GM18520 (cell line): ENCODE results near the gene NLRC5.

Experiments used
- ATAC-seq: cut with Tn5 transposase; IDR thresholded peaks from one replicate; pipeline ENCODE4 v1.9.1; 2021; ENCODE audit not compliant: unreplicated experiment

The NLRC5 gene

DNA sequence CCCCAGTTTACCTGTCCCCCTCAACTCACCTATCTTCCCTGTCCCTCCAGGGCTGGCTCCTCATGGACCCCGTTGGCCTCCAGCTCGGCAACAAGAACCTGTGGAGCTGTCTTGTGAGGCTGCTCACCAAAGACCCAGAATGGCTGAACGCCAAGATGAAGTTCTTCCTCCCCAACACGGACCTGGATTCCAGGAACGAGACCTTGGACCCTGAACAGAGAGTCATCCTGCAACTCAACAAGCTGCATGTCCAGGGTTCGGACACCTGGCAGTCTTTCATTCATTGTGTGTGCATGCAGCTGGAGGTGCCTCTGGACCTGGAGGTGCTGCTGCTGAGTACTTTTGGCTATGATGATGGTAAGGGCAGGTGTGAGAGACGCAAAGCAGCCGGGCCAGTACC is 31.3 kb downstream of the NLRC5 start:
- no peak for ATAC-seq

DNA sequence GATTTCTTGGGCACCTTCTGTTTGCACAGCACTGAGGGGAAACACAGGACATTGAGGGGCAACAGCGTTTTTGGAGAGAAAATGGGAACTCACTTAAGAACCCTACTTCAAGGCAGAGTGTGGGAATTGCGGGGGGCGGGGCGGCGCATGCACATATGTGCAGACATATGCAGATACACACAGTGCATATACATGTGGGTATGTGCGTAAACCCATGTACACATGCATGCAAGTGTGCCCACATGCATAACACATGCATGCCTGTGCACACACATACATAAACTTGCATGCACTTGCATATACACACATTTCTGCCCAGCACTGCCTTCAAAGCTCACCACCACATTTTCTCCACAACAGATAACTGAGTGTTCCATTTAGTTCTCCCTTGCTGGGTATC is 32.4 kb downstream of the NLRC5 start:
- no peak for ATAC-seq

DNA sequence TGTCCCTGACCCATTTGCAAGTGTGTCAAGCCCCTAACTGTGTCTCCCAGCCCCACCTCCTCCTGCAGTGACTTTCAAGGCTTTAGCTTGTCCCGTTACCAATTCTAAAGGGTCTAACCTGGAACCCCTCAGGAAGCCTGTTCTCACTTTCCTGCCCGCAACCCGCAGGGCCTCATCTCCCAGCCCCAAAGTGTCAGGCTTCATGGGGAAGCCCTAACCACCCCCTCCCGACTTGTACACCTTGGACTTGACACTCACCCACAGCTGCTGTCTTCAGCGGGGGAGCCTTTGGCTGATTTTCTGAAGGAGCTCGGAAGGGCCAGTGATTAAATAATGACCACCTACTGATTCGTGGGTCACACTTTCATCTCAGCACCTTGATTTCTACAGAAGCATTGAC is 33.1 kb downstream of the NLRC5 start:
- no peak for ATAC-seq

DNA sequence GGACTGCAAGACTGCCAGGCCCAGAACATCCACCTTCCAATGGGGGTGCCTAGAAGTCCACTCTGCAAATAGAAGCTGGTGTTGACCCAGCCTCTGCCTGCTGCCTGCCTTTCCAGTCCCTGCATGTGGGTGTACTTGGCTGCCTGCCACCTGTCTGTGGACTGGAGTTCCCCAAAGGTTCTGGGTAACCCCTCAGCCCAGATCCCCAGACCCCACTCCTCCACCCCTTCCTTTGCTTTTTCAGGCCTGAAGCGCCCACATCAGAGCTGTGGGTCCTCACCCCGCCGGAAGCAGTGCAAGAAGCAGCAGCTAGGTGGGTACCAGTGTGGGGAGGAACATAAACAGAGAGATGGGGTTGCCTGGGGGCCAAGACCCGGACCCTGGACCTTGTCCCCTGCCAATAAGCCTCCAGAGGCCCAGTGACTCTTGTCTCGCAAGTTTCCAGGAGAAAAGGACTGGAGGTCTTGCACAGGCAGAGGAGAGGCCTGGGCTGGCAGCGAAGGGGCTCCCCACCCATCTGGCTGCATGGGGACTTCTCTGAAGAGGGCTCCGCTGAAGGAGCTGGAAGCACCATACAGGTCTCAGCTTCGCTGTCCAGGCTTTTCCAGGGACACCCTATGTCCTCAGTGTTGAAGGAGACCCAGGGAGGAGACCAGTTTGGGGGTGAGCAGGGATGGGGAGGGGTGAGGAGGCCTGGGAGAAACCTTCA is 34.3 kb downstream of the NLRC5 start:
- ATAC-seq, result no peak

DNA sequence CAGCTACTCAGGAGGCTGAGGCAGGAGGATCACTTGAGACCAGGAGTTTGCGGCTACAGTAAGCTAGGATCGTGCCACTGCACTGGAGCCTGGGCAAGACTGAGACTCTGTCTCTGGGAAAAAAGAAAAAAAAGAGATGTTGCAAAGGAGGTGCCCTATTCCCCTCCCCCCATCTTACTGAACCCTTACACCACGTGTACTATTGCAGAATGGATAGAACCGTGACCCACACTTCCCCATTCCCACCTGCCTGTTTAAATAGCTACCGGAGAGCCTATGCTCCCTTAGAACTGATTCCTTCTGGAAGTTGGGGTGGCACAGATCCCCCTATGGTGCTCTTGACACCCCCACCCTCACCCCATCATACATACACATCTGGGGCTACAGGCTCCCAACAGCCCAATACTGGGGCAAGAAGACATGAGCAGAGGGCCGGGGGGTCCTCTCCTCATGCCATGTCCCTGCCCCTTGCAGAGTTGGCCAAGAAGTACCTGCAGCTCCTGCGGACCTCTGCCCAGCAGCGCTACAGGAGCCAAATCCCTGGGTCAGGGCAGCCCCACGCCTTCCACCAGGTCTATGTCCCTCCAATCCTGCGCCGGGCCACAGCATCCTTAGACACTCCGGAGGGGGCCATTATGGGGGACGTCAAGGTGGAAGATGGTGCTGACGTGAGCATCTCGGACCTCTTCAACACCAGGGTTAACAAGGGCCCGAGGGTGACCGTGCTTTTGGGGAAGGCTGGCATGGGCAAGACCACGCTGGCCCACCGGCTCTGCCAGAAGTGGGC is 35.7 kb downstream of the NLRC5 start:
- no peak for ATAC-seq

DNA sequence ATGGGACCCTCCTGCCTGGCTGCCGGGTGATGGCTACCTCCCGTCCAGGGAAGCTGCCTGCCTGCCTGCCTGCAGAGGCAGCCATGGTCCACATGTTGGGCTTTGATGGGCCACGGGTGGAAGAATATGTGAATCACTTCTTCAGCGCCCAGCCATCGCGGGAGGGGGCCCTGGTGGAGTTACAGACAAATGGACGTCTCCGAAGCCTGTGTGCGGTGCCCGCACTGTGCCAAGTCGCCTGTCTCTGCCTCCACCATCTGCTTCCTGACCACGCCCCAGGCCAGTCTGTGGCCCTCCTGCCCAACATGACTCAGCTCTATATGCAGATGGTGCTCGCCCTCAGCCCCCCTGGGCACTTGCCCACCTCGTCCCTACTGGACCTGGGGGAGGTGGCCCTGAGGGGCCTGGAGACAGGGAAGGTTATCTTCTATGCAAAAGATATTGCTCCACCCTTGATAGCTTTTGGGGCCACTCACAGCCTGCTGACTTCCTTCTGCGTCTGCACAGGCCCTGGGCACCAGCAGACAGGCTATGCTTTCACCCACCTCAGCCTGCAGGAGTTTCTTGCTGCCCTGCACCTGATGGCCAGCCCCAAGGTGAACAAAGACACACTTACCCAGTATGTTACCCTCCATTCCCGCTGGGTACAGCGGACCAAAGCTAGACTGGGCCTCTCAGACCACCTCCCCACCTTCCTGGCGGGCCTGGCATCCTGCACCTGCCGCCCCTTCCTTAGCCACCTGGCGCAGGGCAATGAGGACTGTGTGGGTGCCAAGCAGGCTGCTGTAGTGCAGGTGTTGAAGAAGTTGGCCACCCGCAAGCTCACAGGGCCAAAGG is 36.8 kb downstream of the NLRC5 start:
- no peak for ATAC-seq

DNA sequence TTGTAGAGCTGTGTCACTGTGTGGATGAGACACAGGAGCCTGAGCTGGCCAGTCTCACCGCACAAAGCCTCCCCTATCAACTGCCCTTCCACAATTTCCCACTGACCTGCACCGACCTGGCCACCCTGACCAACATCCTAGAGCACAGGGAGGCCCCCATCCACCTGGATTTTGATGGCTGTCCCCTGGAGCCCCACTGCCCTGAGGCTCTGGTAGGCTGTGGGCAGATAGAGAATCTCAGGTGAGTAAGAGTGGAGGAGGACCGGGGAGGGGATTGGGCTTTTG is 37.4 kb downstream of the NLRC5 start:
- no peak for ATAC-seq

DNA sequence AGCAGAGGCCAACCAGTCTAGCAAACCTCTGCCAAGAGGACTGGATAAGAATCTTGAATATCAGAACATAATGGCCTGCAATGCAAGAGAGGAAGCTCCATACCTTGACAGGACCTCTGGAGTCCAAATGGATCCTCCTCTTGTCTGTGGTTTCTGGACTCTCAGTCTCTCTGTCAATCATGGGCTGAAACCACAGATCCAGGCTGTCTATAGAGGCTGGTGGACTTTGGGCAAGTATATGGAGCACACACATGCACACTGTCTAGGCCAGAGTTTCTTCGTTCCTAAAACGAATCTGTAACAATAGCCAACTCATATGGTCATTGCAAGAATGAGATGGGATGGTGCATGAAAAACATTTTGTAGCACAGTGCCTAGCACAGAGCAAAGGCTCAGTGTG is 37.7 kb downstream of the NLRC5 start:
- ATAC-seq, result no peak

DNA sequence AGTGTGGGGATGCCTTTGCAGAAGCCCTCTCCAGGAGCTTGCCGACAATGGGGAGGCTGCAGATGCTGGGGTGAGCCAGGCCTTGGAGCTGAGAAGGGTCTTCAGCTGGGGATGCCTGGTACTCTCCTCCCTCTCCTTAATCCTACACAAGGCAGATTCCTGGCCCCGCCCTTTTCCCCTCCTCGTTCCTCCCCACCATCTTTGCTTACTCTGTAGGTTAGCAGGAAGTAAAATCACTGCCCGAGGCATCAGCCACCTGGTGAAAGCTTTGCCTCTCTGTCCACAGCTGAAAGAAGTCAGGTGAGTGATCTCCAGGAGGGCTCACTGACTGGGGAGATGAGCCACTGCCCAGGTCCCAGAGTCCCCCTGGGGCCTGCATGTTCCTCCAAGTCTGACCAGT is 38.7 kb downstream of the NLRC5 start:
- no peak for ATAC-seq

DNA sequence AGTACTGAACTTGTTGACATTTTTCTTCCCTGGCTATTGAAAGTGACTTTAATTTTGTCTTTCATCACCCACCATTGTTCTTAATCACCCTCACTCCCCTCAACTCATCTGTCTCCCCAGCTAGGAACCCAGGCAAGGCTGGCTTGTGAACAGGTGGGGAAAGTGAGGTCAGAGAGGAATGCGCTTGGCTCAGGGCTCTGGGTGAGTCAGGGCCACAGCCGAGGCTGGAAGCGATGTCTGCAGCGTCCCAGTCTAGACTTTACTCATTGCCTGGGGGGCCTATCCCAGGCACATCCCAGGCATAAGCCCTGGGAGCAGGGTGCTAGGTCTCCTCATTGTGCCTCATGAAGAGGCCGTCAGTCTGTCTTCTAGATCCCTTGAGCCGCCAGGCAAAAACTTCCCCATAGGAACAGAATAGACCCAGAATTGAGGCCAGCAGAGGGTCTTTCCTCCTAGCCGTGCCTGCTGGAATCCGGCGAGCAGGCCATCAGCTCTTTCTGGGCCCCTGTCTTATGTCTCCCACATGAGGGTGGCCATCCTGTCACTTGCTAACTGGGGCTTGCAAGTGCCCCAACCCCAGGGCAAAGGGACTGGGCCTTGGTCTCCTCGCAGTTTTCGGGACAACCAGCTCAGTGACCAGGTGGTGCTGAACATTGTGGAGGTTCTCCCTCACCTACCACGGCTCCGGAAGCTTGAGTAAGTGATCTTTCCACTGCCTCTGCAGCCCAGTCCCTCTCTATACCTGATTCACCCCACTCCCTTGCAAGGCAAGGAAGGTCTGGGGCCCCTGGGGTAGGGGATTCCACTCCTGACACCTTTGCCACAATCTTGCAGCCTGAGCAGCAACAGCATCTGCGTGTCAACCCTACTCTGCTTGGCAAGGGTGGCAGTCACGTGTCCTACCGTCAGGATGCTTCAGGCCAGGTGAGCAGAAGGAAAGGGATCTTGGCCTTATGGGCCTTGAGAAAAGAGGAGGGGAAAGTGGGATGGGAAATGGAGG is 40.1 kb downstream of the NLRC5 start:
- ATAC-seq, result no peak

DNA sequence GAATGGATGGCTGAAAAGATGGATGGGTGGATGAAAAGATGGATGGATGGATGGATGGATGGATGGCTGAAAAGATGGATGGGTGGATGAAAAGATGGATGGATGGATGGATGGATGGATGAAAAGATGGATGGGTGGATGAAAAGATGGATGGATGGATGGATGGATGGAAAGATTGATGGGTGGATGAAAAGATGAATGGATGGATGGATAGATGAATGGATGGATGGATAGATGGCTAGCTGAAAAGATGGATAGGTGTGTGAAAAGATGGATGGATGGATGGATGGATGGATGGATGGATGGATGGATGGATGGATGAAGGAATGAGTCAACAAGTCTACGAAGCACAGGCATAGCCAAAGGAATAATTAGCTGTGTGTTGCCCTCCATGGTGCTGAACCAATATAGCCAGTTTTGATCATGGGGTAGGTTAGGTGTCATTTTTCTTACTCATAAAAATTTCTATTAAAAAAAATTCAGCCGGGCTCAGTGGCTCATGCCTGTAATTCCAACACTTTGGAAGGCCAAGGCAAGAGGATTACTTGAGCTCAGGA is 41.1 kb downstream of the NLRC5 start:
- ATAC-seq, result no peak

DNA sequence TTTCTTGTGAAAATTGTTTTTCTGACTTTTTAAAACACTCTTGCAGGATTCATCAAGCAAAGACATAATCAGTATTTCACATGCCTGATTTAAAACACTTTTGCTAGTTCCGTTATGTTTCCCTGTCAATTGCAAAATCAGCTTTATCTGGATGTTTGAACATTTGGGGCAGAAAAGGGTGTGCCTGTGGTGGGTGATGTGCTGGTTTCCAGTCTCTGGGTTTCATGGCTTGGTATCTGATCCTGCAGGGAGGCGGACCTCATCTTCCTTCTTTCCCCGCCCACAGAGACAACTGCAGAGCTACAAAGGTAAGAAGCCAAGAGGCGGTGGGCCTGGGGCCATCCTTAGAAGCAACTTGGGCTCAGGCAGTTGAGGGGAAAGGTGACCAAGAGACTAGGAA is 41.8 kb downstream of the NLRC5 start:
- no peak for ATAC-seq

DNA sequence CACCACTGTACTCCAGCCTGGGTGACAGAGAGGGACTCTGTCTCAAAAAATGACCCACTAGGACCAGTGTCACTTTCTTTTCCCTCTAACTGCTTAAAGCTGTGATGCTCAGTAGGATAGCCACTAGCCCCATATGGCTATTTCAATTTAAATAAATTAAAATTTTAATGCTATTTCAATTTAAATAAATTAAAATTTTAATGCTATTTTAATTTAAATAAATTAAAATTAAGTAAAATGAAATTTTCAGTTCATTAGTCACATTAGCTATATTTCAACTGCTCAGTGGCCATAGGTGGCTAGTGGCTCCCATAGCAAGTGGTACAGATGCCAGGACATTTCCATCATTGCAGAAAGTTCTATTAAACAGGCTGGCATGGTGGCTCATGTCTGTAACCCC is 43.0 kb downstream of the NLRC5 start:
- no peak for ATAC-seq

DNA sequence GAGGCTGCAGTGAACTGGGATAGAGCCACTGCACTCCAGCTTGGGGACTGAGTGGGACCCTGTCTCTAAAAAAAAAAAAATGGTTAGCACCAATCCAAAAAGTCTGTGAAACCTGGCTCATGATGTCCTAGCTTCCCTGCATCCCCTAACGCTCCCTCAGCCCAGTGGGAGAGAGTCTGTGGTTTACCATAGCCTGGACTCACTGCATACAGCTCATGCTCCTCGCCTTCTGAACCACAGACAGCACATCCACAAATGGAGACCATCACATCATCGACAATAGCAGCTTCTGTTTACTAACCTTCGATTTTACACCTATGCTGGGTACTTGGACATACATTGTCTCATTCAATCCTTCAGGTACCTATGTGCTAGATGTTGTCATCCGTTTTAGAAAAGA is 43.6 kb downstream of the NLRC5 start:
- ATAC-seq, result no peak

DNA sequence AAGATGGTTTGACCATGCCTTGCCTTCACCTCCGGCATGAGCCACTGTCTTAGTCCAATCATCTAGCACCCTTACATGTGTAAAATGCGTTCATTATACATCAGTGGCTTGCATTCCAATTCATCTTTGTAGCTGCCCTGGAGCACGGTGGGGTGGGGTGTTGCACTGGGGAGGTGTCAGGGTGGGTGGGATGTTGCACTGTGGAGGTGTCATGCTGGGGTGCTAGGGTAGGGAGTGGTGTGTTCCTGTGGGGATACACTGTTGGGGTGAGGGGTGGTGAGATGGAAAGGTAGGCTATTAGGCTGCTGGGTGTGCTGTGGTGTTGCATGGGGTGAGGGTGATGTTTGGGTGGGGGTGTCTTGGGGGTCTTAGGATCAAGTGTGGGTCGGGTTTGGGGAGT is 47.0 kb downstream of the NLRC5 start:
- ATAC-seq, result no peak

DNA sequence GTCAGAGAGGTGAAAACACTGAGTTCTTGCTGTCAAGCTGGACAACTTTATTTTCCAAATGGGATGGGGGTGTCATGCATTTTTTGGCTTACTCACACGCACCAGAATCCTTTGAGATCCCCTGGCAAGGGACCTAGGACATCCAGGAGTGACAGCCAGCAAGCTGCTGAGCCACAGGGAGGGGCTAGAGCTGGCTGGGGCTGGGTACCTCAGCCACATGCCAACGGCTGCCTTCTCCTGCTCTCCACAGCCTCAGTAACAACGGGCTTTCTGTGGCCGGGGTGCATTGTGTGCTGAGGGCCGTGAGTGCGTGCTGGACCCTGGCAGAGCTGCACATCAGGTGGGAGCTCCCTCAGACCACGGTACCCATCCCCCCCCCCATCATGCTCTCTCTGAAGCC is 47.6 kb downstream of the NLRC5 start:
- no peak for ATAC-seq

DNA sequence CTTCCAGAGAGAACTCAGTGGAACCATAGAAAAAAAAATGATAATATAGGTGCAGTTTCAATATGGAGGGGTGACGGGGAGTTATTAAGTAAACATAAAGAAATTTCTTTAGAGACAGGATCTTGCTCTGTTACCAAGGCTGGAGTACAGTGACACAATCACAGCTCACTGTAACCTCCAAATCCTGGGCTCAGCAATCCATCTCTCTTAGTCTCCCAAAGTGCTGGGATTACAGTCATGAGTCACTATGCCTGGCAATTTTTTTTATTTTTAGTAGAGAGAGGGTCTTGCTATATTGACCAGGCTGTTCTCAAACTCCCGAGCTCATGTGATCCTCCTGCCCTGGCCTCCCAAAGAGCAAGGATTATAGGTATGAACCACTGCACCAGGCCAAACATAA is 48.8 kb downstream of the NLRC5 start:
- ATAC-seq, result no peak

DNA sequence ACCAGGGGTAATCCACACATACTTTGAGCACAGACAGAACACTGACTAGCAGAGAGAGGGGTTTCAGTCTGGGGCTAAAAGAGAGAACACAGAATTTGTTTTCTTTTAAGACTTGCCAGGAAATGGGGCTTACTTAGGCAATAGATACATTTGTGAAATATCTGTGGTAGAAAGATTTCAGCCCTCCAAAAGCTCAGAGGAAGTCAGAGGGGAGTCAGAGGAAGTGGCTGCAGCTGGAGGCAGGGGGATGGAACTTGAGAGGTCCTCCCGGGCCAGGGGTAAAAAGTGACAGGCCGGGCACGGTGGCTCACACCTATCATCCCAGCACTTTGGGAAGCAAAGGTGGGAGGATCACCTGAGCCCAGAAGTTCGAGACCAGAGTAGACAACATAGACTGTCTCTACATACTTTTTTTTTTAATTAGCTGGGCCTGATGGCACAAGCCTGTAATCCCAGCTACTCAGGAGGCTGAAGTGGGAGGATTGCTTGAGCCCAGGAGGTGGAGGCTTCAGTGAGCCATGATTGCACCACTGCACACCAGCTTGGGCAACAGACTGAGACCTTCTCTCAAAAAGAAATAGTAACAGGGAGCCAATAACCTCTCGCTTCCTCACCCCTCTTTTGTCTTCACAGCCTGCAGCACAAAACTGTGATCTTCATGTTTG is 49.9 kb downstream of the NLRC5 start:
- ATAC-seq, result no peak

DNA sequence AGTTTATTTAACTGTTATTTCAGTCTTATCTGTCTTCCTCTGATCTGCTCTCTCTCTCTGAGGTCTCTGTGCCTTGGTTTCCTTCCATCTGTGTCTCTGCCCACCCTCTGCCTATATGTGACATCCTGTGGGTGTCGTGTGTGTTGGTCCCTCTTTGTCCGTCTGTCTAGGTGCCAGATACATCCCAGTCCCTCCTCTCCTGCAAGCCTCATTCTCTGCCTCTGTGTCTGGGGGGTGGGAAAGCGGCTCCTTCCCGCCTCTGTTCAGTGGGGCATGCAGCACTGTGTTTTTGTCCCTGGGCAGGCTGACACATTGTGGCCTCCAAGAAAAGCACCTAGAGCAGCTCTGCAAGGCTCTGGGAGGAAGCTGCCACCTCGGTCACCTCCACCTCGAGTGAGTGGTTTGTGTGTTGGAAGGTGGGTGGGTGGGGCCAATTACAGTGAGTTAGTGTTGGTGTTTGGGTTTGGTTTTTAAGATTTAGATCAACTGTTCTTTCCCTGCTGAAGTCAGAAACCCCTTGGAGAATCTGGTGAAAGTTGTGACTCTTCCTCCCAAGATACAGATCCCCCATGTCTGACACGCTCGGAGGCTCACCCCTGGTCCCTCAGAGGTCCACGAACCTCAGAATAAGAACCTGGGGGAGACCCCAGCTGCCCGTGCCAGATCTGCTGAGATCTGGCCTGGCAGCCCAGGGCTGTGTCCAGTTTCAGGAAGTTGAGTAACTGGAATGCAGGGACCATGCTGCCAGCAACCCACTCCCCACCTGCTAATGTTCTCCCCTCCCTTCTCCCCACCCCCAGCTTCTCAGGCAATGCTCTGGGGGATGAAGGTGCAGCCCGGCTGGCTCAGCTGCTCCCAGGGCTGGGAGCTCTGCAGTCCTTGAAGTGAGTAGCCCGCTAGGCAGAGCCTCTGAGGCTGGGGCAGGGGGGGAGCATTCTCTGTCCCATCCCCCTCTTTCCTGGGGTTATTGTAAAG is 52.1 kb downstream of the NLRC5 start:
- ATAC-seq, result peak; percentile 23
